ENCODE data around the gene TUNAR. TPM values are rescaled to one million over a fixed set of nuclear protein-coding genes. Genes with fewer than 3 reads are reported as not detected.

Gene TUNAR
- total RNA-seq, 1 experiment from 2014 or later, result not detected

DNA sequence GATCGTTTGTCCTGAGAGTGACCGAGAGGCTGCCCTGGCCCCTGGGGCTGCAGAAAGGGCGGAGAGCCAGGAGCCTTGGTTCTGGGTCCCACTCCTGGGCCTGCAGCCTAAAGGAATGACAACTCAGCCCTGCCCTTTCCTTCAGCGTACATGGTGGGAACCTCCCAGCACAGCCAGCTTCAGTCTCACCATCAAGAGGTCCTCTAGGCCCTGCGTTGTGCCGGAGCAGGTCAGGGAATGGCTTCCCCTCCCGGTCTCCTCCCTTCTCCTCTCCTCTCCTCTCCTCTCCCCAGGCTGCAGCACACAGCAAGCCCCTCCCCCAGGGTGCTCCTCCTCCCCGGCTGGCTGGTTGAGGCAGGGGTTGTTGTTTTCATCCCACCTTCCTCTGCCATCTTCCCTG is 44.6 kb upstream of the TUNAR start:
- H3K36me3 ChIP-seq (ENCODE audit: low read depth), result no peaks in the 10 kb centered on the region
- no peak for DNase-seq
- no peaks in the 10 kb centered on the region for H3K27me3 ChIP-seq (ENCODE audit: insufficient read depth, low read depth)
- H3K4me3 ChIP-seq, result no peak overlapping the region
- H3K4me2 ChIP-seq, result no peak overlapping the region
- CTCF ChIA-PET, result no interaction called here
- H3K4me1 ChIP-seq (replicated peaks; ENCODE audit: insufficient read depth), result no peaks in the 10 kb centered on the region
- no peak overlapping the region for H2AFZ ChIP-seq
- intact Hi-C loops (cut with micrococcal nuclease; ENCODE audit: unreplicated experiment), result no loop called here
- H3K27ac ChIP-seq, result no peak overlapping the region
- H3K9me3 ChIP-seq (ENCODE audit: insufficient read depth, low read depth), result no peaks in the 10 kb centered on the region
- no peaks in the 10 kb centered on the region for H3K79me2 ChIP-seq (ENCODE audit: low read depth)
- no peaks in the 10 kb centered on the region for H3K9me2 ChIP-seq (ENCODE audit: insufficient read depth)
- no peak for TF ChIP-seq EZH2 (IDR thresholded peaks at IDR 0.05; ENCODE audit: low read depth)
- TF ChIP-seq CTCF (conservative IDR thresholded peaks at IDR 0.05), result no peak
- POLR2A ChIA-PET (ENCODE audit: unreplicated experiment), result no interaction called here
- no peaks in the 10 kb centered on the region for H4K20me1 ChIP-seq (ENCODE audit: insufficient read depth)
- no TSS peak for BruUV-seq (replicated peaks)
- no peaks in the 10 kb centered on the region for H3F3A ChIP-seq (ENCODE audit: insufficient read depth, low read depth)

GRCh38 chr14:95833429-95833828 is 43.2 kb upstream of the TUNAR start:
- H3K4me3 ChIP-seq, result no peak overlapping the region
- no peak for DNase-seq
- H3K9me3 ChIP-seq (ENCODE audit: insufficient read depth, low read depth), result no peaks in the 10 kb centered on the region
- H3K4me2 ChIP-seq, result no peak overlapping the region
- H2AFZ ChIP-seq, result no peak overlapping the region
- H3K27me3 ChIP-seq (ENCODE audit: insufficient read depth, low read depth), result no peaks in the 10 kb centered on the region
- no peaks in the 10 kb centered on the region for H3K79me2 ChIP-seq (ENCODE audit: low read depth)
- no peaks in the 10 kb centered on the region for H4K20me1 ChIP-seq (ENCODE audit: insufficient read depth)
- intact Hi-C loops (cut with micrococcal nuclease; ENCODE audit: unreplicated experiment), result no loop called here
- CTCF ChIA-PET, result no interaction called here
- H3K27ac ChIP-seq, result no peak overlapping the region
- no peaks in the 10 kb centered on the region for H3K4me1 ChIP-seq (replicated peaks; ENCODE audit: insufficient read depth)
- H3F3A ChIP-seq (ENCODE audit: insufficient read depth, low read depth), result no peaks in the 10 kb centered on the region
- POLR2A ChIA-PET (ENCODE audit: unreplicated experiment), result no interaction called here
- TF ChIP-seq CTCF (conservative IDR thresholded peaks at IDR 0.05), result no peak
- TF ChIP-seq EZH2 (IDR thresholded peaks at IDR 0.05; ENCODE audit: low read depth), result no peak
- no peaks in the 10 kb centered on the region for H3K36me3 ChIP-seq (ENCODE audit: low read depth)
- H3K9me2 ChIP-seq (ENCODE audit: insufficient read depth), result no peaks in the 10 kb centered on the region
- BruUV-seq (replicated peaks), result no TSS peak

GRCh38 chr14:95834496-95834895 is 42.1 kb upstream of the TUNAR start:
- no peak overlapping the region for H3K27ac ChIP-seq
- no peak overlapping the region for H2AFZ ChIP-seq
- H3K9me2 ChIP-seq (ENCODE audit: insufficient read depth), result no peaks in the 10 kb centered on the region
- H3K4me2 ChIP-seq, result no peak overlapping the region
- no peaks in the 10 kb centered on the region for H3K79me2 ChIP-seq (ENCODE audit: low read depth)
- no peaks in the 10 kb centered on the region for H4K20me1 ChIP-seq (ENCODE audit: insufficient read depth)
- no peaks in the 10 kb centered on the region for H3K27me3 ChIP-seq (ENCODE audit: insufficient read depth, low read depth)
- no peaks in the 10 kb centered on the region for H3K36me3 ChIP-seq (ENCODE audit: low read depth)
- ChIA-PET POLR2A (ENCODE audit: unreplicated experiment) (no interaction called here), CTCF (no interaction called here)
- no peaks in the 10 kb centered on the region for H3F3A ChIP-seq (ENCODE audit: insufficient read depth, low read depth)
- BruUV-seq (replicated peaks), result no TSS peak
- H3K9me3 ChIP-seq (ENCODE audit: insufficient read depth, low read depth), result no peaks in the 10 kb centered on the region
- no peak for TF ChIP-seq CTCF (conservative IDR thresholded peaks at IDR 0.05)
- no peak for TF ChIP-seq EZH2 (IDR thresholded peaks at IDR 0.05; ENCODE audit: low read depth)
- no peak overlapping the region for H3K4me3 ChIP-seq
- intact Hi-C loops (cut with micrococcal nuclease; ENCODE audit: unreplicated experiment), result no loop called here
- DNase-seq, result no peak
- H3K4me1 ChIP-seq (replicated peaks; ENCODE audit: insufficient read depth), result no peaks in the 10 kb centered on the region

Data from PC-9 (cell line).